ENCODE measurements around the gene EOMES. TPM values are rescaled to one million over a fixed set of nuclear protein-coding genes. Genes with fewer than 3 reads are reported as not detected.

The EOMES gene
- total and polyA plus RNA-seq, 2 donors, result 0.78 to 1.4 TPM

GRCh38 chr3:27715454-27715806 is 6.7 kb downstream of the EOMES start:
- Histone ChIP-seq H3K4me1 (ENCODE audit: control insufficient read depth in 2 of 2, insufficient read depth in 2 of 2, low read length in 2 of 2) (peaks cover 0 to 30% of the 10 kb centered on the region in 2 donors), H3K4me3 (ENCODE audit: low read length in 2 of 2) (no peak overlapping the region), H3K9me3 (ENCODE audit: control insufficient read depth in 2 of 2, insufficient read depth in 1 of 2, low read length in 1 of 2) (peaks cover 0 to 8% of the 10 kb centered on the region in 2 donors), H3K36me3 (ENCODE audit: control insufficient read depth in 2 of 2, insufficient read depth in 2 of 2, low read length in 1 of 2) (no peaks in the 10 kb centered on the region), H3K27ac (ENCODE audit: low read depth in 1 of 2, low read length in 1 of 2) (no peak overlapping the region), H3K27me3 (ENCODE audit: control insufficient read depth in 2 of 2, insufficient read depth in 1 of 2, low read length in 1 of 2) (peaks cover 58 to 93% of the 10 kb centered on the region in 2 donors)
- no peak for DNase-seq (ENCODE audit: low read depth in 6 of 9, low spot score in 9 of 9)
- WGBS, result 14% methylated on average over 11 of the region's 11 CpGs

DNA sequence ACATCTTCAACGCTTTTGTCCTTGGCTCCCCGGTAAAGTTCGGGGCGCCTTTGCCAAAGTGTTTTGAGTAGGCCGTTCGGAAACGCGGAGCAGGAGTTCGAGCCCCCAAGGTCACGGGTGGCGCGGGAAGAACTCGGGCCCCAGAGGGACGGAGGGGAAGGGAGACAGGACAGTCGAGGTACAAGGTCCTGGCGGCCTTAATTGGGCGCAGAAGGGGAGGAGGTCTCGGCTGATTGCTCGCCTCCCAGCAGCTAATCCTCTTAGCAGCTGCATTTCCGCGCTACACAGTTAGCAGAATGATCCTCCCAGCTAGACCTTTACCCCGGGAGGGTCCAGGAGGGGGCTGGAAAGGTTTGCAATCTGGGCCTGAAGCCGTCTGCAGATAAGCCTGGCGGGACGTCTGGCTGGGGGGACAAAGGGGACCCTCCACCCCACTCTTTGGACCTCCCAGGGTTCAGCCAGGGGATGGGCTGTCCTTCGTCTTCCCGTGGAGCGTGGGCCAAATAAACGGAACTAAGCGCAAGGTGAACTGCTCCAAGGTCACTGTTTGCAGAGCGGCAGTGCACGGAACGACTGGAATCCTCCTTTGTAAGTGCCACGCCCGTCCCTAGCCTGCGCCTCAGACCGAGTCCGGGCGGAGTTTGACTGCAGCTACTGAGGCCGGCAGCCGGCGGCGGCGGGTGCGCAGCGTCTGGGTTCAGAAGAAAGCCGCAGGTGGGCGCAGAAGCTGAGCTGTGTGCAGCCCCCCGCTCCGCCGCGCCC is 7.2 kb downstream of the EOMES start:
- peaks cover 0 to 8% of the 10 kb centered on the region in 2 donors for H3K9me3 ChIP-seq (ENCODE audit: control insufficient read depth in 2 of 2, insufficient read depth in 1 of 2, low read length in 1 of 2)
- H3K27me3 ChIP-seq (ENCODE audit: control insufficient read depth in 2 of 2, insufficient read depth in 1 of 2, low read length in 1 of 2), result peaks cover 52 to 93% of the 10 kb centered on the region in 2 donors
- H3K36me3 ChIP-seq (ENCODE audit: control insufficient read depth in 2 of 2, insufficient read depth in 2 of 2, low read length in 1 of 2), result no peaks in the 10 kb centered on the region
- DNase-seq (ENCODE audit: low read depth in 6 of 9, low spot score in 9 of 9), result peak in 1 of 9 donors; percentile 41
- H3K27ac ChIP-seq (ENCODE audit: low read depth in 1 of 2, low read length in 1 of 2), result no peak overlapping the region
- no peak overlapping the region for H3K4me3 ChIP-seq (ENCODE audit: low read length in 2 of 2)
- WGBS, result 4% methylated on average over 52 of the region's 52 CpGs
- peaks cover 0 to 30% of the 10 kb centered on the region in 2 donors for H3K4me1 ChIP-seq (ENCODE audit: control insufficient read depth in 2 of 2, insufficient read depth in 2 of 2, low read length in 2 of 2)

DNA sequence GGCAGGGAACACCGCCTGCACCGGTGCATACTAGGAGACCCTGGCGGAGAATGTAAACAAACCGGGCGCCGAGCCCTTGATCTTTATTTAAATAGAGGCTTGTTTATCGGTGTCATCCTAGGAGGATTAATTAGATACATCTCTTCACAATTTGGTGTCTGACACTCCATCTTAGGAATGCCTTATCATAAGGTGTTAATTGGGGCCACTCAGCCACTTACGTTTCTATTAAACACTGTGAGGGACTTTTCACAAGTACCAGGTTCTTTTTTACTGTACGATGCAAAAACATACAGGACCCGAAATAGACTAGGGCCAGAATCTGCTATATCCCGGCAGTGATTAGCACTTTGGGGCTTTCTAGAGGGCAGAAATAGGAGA is 8.0 kb downstream of the EOMES start:
- Histone ChIP-seq H3K4me3 (ENCODE audit: low read length in 2 of 2) (peak overlapping the region in 1 of 2 donors; percentile 46), H3K9me3 (ENCODE audit: control insufficient read depth in 2 of 2, insufficient read depth in 1 of 2, low read length in 1 of 2) (peaks cover 0 to 8% of the 10 kb centered on the region in 2 donors), H3K27ac (ENCODE audit: low read depth in 1 of 2, low read length in 1 of 2) (no peak overlapping the region), H3K36me3 (ENCODE audit: control insufficient read depth in 2 of 2, insufficient read depth in 2 of 2, low read length in 1 of 2) (no peaks in the 10 kb centered on the region), H3K4me1 (ENCODE audit: control insufficient read depth in 2 of 2, insufficient read depth in 2 of 2, low read length in 2 of 2) (peaks cover 0 to 30% of the 10 kb centered on the region in 2 donors), H3K27me3 (ENCODE audit: control insufficient read depth in 2 of 2, insufficient read depth in 1 of 2, low read length in 1 of 2) (peaks cover 45 to 89% of the 10 kb centered on the region in 2 donors)
- WGBS, result 10% methylated on average over 11 of the region's 11 CpGs
- no peak for DNase-seq (ENCODE audit: low read depth in 6 of 9, low spot score in 9 of 9)

DNA sequence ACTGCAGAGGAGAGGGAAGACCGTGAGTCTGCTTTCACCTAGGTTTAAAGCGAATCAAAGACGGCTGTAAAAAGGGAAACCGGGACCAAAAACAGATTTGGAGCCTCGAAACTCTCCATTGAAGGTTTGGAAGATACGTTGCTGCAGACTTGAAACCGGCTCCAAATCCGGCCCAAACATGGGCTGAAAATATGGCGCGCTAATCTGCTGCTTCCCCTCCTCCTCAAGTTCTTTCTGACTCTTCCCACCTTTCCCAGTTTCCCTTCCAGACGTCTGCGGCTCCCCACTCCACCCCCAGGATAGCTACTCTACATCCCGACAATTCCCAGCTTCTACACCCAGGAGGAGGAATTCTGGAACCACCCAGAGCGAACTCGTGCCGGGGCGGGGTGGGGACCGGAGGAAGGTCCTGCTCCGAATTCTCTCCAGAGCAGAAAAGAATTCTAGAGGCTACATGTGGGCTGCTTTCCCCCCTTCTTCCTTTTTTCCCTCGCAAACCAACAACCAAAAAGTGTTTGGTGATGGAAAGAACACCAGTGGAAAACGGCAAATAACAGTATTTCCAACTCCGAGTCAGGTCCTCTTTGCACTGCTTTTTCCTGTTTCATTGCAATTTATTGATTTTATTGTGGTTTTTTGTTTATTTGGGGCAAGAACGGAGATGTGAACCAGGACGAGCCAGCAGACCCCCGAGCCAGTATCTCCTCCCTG is 8.5 kb downstream of the EOMES start:
- no peak overlapping the region for H3K27ac ChIP-seq (ENCODE audit: low read depth in 1 of 2, low read length in 1 of 2)
- 3% methylated on average over 25 of the region's 25 CpGs for WGBS
- H3K27me3 ChIP-seq (ENCODE audit: control insufficient read depth in 2 of 2, insufficient read depth in 1 of 2, low read length in 1 of 2), result peaks cover 39 to 84% of the 10 kb centered on the region in 2 donors
- H3K9me3 ChIP-seq (ENCODE audit: control insufficient read depth in 2 of 2, insufficient read depth in 1 of 2, low read length in 1 of 2), result peaks cover 0 to 8% of the 10 kb centered on the region in 2 donors
- no peak for DNase-seq (ENCODE audit: low read depth in 6 of 9, low spot score in 9 of 9)
- peak overlapping the region; percentile 46 to 53 for H3K4me3 ChIP-seq (ENCODE audit: low read length in 2 of 2)
- H3K4me1 ChIP-seq (ENCODE audit: control insufficient read depth in 2 of 2, insufficient read depth in 2 of 2, low read length in 2 of 2), result peaks cover 0 to 30% of the 10 kb centered on the region in 2 donors
- H3K36me3 ChIP-seq (ENCODE audit: control insufficient read depth in 2 of 2, insufficient read depth in 2 of 2, low read length in 1 of 2), result no peaks in the 10 kb centered on the region

DNA sequence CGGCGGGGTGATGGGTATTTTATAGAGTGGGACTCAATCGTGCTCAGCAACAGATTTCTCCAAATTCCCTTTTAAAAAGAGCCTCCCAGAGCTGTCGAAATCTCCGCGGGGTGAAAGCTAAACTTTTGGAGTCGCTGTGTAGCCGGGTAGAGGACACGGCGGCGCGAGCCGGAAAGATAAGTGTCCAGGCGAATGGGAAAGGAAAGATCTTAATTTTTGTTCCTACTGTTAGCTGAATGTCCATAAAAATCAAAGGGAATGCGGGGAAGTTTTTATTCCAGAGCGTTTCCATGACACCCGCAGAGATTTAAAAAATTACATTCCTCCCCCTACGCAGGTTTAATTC is 9.1 kb downstream of the EOMES start:
- Histone ChIP-seq H3K36me3 (ENCODE audit: control insufficient read depth in 2 of 2, insufficient read depth in 2 of 2, low read length in 1 of 2) (no peaks in the 10 kb centered on the region), H3K4me3 (ENCODE audit: low read length in 2 of 2) (peak overlapping the region; percentile 46 to 53), H3K4me1 (ENCODE audit: control insufficient read depth in 2 of 2, insufficient read depth in 2 of 2, low read length in 2 of 2) (peaks cover 0 to 30% of the 10 kb centered on the region in 2 donors), H3K9me3 (ENCODE audit: control insufficient read depth in 2 of 2, insufficient read depth in 1 of 2, low read length in 1 of 2) (peaks cover 0 to 8% of the 10 kb centered on the region in 2 donors), H3K27me3 (ENCODE audit: control insufficient read depth in 2 of 2, insufficient read depth in 1 of 2, low read length in 1 of 2) (peaks cover 36 to 78% of the 10 kb centered on the region in 2 donors), H3K27ac (ENCODE audit: low read depth in 1 of 2, low read length in 1 of 2) (no peak overlapping the region)
- WGBS, result 2% methylated on average over 18 of the region's 18 CpGs
- DNase-seq (ENCODE audit: low read depth in 6 of 9, low spot score in 9 of 9), result no peak

DNA sequence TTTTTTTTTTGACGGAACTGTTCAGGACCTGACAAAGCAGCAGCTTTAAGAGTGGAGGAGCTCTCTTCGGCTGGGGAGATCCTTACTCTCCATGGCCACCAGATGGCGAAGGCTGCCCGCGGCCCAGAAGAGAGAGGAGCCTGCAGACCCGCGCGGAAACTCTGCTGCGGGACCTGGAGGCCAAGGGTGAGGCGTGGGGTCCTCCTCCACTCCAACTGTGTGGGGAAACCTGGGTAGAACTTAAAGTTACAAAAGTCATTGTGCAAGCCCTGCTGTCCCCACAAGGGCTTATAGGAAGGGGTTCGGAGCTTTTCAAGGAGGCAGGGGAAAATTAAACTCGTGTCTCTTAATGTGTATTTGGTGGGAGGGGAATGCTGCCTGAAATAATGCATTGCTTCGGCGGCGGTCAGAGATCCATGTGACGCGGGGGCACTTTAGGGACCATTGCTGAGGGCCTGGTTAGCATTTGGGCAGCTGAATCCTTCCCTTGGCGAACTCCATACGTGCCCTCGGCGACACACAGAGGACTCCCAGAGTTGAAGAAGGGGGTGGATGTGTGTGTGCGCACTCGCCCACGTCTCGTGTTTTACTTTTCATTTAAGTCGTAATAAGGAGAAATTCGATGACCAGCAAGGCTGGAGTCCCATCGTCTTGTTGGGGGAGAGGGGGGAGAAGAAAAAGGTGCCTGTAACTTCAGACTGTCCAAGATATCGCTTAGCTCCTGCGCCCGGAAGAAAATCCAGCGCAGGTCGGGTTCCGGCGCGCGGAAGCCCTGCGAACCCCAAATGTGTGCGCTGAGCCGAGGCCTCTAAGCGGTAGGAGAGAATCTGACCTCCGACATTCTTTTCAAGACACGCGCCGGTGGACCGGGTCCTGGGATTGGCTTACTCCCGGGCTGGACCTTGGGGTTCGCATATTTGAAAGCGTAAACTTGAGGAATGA is 9.7 kb downstream of the EOMES start:
- H3K9me3 ChIP-seq (ENCODE audit: control insufficient read depth in 2 of 2, insufficient read depth in 1 of 2, low read length in 1 of 2), result peaks cover 0 to 8% of the 10 kb centered on the region in 2 donors
- under 1% methylated on average over 49 of the region's 49 CpGs for WGBS
- peak in 7 of 9 donors; percentile 43 to 86 (median 65) for DNase-seq (ENCODE audit: low read depth in 6 of 9, low spot score in 9 of 9)
- peaks cover 0 to 30% of the 10 kb centered on the region in 2 donors for H3K4me1 ChIP-seq (ENCODE audit: control insufficient read depth in 2 of 2, insufficient read depth in 2 of 2, low read length in 2 of 2)
- H3K27ac ChIP-seq (ENCODE audit: low read depth in 1 of 2, low read length in 1 of 2), result no peak overlapping the region
- H3K4me3 ChIP-seq (ENCODE audit: low read length in 2 of 2), result peak overlapping the region; percentile 46 to 53
- H3K27me3 ChIP-seq (ENCODE audit: control insufficient read depth in 2 of 2, insufficient read depth in 1 of 2, low read length in 1 of 2), result peaks cover 30 to 72% of the 10 kb centered on the region in 2 donors
- H3K36me3 ChIP-seq (ENCODE audit: control insufficient read depth in 2 of 2, insufficient read depth in 2 of 2, low read length in 1 of 2), result no peaks in the 10 kb centered on the region

- Histone ChIP-seq H3K27me3 (ENCODE audit: control insufficient read depth in 2 of 2, insufficient read depth in 1 of 2, low read length in 1 of 2) (peaks cover 5 to 30% of the 10 kb centered on the region in 2 donors), H3K27ac (ENCODE audit: low read depth in 1 of 2, low read length in 1 of 2) (no peak overlapping the region), H3K4me1 (ENCODE audit: control insufficient read depth in 2 of 2, insufficient read depth in 2 of 2, low read length in 2 of 2) (peaks cover 0 to 12% of the 10 kb centered on the region in 2 donors), H3K4me3 (ENCODE audit: low read length in 2 of 2) (no peak overlapping the region), H3K9me3 (ENCODE audit: control insufficient read depth in 2 of 2, insufficient read depth in 1 of 2, low read length in 1 of 2) (no peaks in the 10 kb centered on the region), H3K36me3 (ENCODE audit: control insufficient read depth in 2 of 2, insufficient read depth in 2 of 2, low read length in 1 of 2) (no peaks in the 10 kb centered on the region)
- no peak for DNase-seq (ENCODE audit: low read depth in 6 of 9, low spot score in 9 of 9)
- WGBS, result 92% methylated on average over 4 of the region's 4 CpGs
Measured at GRCh38 chr3:27708250-27708649, 13.9 kb downstream of the EOMES start.

DNA sequence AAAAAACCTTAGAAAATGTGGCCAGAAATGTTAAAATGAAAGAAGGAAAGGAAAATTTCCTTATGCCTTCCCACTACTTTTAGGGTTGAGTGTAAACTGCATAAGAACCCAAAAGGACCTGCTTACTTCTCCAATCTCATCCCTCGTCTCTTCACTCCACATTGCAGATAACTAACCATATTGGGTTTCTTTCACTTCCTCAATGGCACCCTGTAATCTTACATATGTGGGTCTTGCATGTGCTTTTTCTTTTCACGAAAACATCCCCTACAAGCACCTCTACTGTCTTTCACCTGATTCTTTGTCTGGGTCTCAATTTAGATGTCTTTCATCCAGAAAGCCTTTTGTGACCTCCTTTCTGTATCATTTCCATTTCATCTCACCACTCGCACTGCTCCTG is 23.1 kb downstream of the EOMES start:
- Histone ChIP-seq H3K4me1 (ENCODE audit: control insufficient read depth in 2 of 2, insufficient read depth in 2 of 2, low read length in 2 of 2) (no peaks in the 10 kb centered on the region), H3K4me3 (ENCODE audit: low read length in 2 of 2) (no peak overlapping the region), H3K36me3 (ENCODE audit: control insufficient read depth in 2 of 2, insufficient read depth in 2 of 2, low read length in 1 of 2) (no peaks in the 10 kb centered on the region), H3K27ac (ENCODE audit: low read depth in 1 of 2, low read length in 1 of 2) (no peak overlapping the region), H3K27me3 (ENCODE audit: control insufficient read depth in 2 of 2, insufficient read depth in 1 of 2, low read length in 1 of 2) (no peaks in the 10 kb centered on the region), H3K9me3 (ENCODE audit: control insufficient read depth in 2 of 2, insufficient read depth in 1 of 2, low read length in 1 of 2) (no peaks in the 10 kb centered on the region)
- WGBS, result 89% methylated on average over 3 of the region's 3 CpGs
- DNase-seq (ENCODE audit: low read depth in 6 of 9, low spot score in 9 of 9), result no peak
